Activated CD4-positive, CD25-positive, alpha-beta regulatory T cell (primary cell): Measurements from ENCODE around the gene CBLB.

Experiments
- DNase-seq, 4 experiments: peaks; one replicate each; lab custom pipeline; 2025; lab: John Stamatoyannopoulos, UW

The CBLB gene

GRCh38 chr3:105616374-105617121 lies 252.3 kb downstream of the CBLB start:
- no peak for DNase-seq

DNA sequence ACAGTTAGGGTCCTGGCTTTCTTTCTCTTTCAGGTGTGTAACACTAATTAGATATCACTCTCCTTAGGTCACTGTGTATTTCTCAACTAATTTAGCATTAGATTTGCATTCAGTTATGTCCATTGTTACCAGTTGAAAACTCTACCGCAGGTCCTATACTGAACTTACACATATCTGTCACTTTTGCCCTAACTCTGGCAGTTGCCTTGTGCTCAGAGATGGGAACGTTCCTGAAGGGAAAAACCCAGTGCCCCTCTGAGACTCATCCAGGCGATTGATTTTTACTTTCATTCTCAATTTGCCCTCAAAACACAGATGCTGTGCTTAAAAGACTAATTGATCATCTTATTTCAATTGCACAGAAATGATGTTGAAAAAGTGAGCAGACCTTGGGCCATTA lies 253.0 kb downstream of the CBLB start:
- no peak for DNase-seq

GRCh38 chr3:105614288-105615030 lies 254.4 kb downstream of the CBLB start:
- DNase-seq, result no peak

- no peak for DNase-seq
Observed at GRCh38 chr3:105613120-105613519, 255.7 kb downstream of the CBLB start.

GRCh38 chr3:105611304-105612192 lies 257.3 kb downstream of the CBLB start:
- no peak for DNase-seq

DNA sequence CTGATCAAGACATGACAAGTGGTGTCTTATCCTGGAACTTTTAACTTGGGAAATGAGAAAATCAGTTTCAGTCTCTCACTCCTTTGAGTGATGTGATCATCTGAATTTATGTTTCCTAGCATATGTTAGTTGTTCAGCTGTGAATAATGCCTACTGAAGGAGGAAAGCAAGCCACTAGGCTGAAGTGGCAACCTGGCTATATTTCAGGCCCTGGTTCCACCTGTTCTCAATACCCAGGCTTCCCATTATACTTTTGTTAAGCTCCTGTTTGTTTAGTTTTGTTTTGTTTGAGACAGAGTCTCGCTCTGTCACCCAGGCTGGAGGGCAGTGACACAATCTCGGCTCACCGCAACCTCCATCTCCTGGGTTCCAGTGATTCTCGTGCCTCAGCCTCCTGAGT lies 258.3 kb downstream of the CBLB start:
- no peak for DNase-seq

- no peak for DNase-seq
Observed at GRCh38 chr3:105608623-105609022, 260.2 kb downstream of the CBLB start.

DNA sequence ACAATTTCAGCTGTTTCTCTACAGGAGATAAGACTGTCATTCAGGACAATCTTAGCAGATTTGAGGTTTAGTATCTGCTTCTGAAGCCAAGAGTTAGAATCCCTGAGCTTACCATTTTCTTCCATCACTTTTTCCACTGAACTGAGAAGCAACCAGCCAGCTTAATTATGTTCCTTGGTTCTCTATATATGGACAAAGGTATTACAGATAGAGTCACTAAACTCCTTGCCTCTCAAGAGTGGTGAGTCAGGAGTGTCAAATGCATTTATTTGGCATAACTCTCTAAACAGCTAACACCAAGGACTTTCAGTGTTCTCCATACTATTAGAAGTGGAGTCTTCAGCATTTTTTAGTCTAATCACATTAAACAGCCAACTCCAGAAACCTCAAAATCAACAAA lies 262.8 kb downstream of the CBLB start:
- no peak for DNase-seq
